Ovary (tissue), 3 donors: ENCODE data around the gene ATP2C2.
"Not testable (repeated sequence)": the region's sequence is repeated elsewhere in the genome, so short reads cannot be mapped to it uniquely, and the experiment has no call there.

Experiments
- CTCF ChIP-seq, 3 donors: fragments of 450-650 bp in 2 of 3; fragments of 200-600 bp in 1 of 3; IDR thresholded peaks; one replicate each; pipeline versions ENCODE4 v1.5.1 to v1.8.0; 2016 to 2022; ENCODE audit warnings: antibody characterized with exemption in 3 of 3, mild to moderate bottlenecking in 1 of 3
- EP300 ChIP-seq: sonication (generic); formaldehyde crosslinking; IDR thresholded peaks from one replicate; pipeline ENCODE4 v1.6.1; 2017; ENCODE audit warnings: antibody characterized with exemption
- POLR2A ChIP-seq: fragments of 450-650 bp; IDR thresholded peaks from one replicate; pipeline ENCODE4 v1.6.1; 2017; ENCODE audit warnings: antibody characterized with exemption, mild to moderate bottlenecking, moderate library complexity
- donor health status: DM: no; HTN: no; CAD: no.

DNA sequence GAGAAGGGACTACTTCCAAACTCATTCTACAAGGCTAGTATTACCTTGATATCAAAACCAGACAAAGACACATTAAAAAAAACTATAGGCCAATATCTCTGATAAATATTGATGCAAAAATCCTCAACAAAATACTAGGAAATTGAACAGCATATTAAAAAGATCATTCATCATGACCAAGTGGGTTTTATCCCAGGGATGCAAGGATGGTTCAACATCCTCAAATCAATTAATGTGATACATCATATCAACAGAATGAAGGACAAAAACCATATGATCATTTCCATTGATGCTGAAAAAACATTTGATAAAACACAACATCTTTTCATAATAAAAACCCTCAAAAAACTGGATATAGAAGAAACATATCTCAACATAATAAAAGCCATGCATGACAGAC lies 31.1 kb upstream of the ATP2C2 start:
- TF ChIP-seq CTCF (IDR thresholded peaks at IDR 0.05); POLR2A; EP300: not testable (repeated sequence)
